T-helper 17 cell (primary cell): ENCODE data around the gene CCSER1. TPM values are rescaled to one million over a fixed set of nuclear protein-coding genes. Genes with fewer than 3 reads are reported as not detected.
"Not testable (repeated sequence)": the region's sequence is repeated elsewhere in the genome, so short reads cannot be mapped to it uniquely, and the experiment has no call there.

Experiments
- ATAC-seq: fragments of 150-1000 bp; cut with Tn5 transposase; 2 replicates; pipeline ENCODE4 v1.10.0; 2021; ENCODE audit warnings: mild to moderate bottlenecking, moderate library complexity
- DNase-seq, 3 donors: peaks; one replicate each; pipeline versions ENCODE4 v3.0.0 to v3.0.0-alpha.2; 2020 to 2021
- H3K9me3 ChIP-seq: one replicate; pipeline ENCODE4 v1.7.0; 2013; ENCODE audit warnings: low read length, mild to moderate bottlenecking; ENCODE audit not compliant: control insufficient read depth, poor library complexity, severe bottlenecking
- H3K27ac Mint-ChIP-seq: one replicate; pipeline ENCODE4 v1.8.0; 2022; ENCODE audit warnings: mild to moderate bottlenecking, moderate library complexity, mixed read lengths
- H3K27me3 Mint-ChIP-seq: one replicate; pipeline ENCODE4 v1.8.0; 2022; ENCODE audit warnings: mixed read lengths
- H3K36me3 Mint-ChIP-seq: one replicate; pipeline ENCODE4 v1.8.0; 2022; ENCODE audit warnings: low read depth, mixed read lengths
- H3K4me1 Mint-ChIP-seq: one replicate; pipeline ENCODE4 v1.8.0; 2022; ENCODE audit warnings: mild to moderate bottlenecking, mixed read lengths
- H3K4me3 Mint-ChIP-seq: one replicate; pipeline ENCODE4 v1.8.0; 2022; ENCODE audit warnings: mild to moderate bottlenecking, moderate library complexity, mixed read lengths
- total RNA-seq, 4 donors: library from RNA in 2 of 4; stranded (reverse) in 2 of 4; gene quantifications; one replicate each; pipeline ENCODE4 v1.2.3 and lab custom pipeline; 2022 to 2026

Gene CCSER1
- total RNA-seq, 2 donors from 2014 or later: 1.7 to 3.0 TPM

GRCh38 chr4:90293320-90293719, 166.1 kb downstream of the CCSER1 start:
- no peak for ATAC-seq
- H3K9me3 ChIP-seq: no peaks in the 10 kb centered on the region
- no peak for DNase-seq
- no peaks in the 10 kb centered on the region for H3K4me1 Mint-ChIP-seq
- H3K4me3 Mint-ChIP-seq: no peak overlapping the region
- H3K36me3 Mint-ChIP-seq: no peaks in the 10 kb centered on the region
- peaks cover 4% of the 10 kb centered on the region for H3K27me3 Mint-ChIP-seq
- H3K27ac Mint-ChIP-seq: no peak overlapping the region

- no peaks in the 10 kb centered on the region for H3K9me3 ChIP-seq
- no peak overlapping the region for H3K4me3 Mint-ChIP-seq
- no peak for DNase-seq
- no peak for ATAC-seq
- H3K4me1 Mint-ChIP-seq: no peaks in the 10 kb centered on the region
- no peak overlapping the region for H3K27ac Mint-ChIP-seq
- no peaks in the 10 kb centered on the region for H3K27me3 Mint-ChIP-seq
- no peaks in the 10 kb centered on the region for H3K36me3 Mint-ChIP-seq
Measured at GRCh38 chr4:90299373-90299772, 172.2 kb downstream of the CCSER1 start.

- no peak for ATAC-seq
- no peak overlapping the region for H3K4me3 Mint-ChIP-seq
- H3K27me3 Mint-ChIP-seq: no peaks in the 10 kb centered on the region
- no peaks in the 10 kb centered on the region for H3K9me3 ChIP-seq
- H3K36me3 Mint-ChIP-seq: no peaks in the 10 kb centered on the region
- DNase-seq: no peak
- H3K27ac Mint-ChIP-seq: no peak overlapping the region
- H3K4me1 Mint-ChIP-seq: no peaks in the 10 kb centered on the region
Measured at GRCh38 chr4:90306810-90307209, 179.6 kb downstream of the CCSER1 start.

GRCh38 chr4:90317140-90317539, 189.9 kb downstream of the CCSER1 start:
- not testable (repeated sequence) for ATAC-seq, H3K9me3 ChIP-seq, H3K36me3 Mint-ChIP-seq, H3K27me3 Mint-ChIP-seq, DNase-seq, H3K27ac Mint-ChIP-seq, H3K4me3 Mint-ChIP-seq, H3K4me1 Mint-ChIP-seq

- ATAC-seq: no peak
- Mint-ChIP-seq H3K27ac (no peak overlapping the region), H3K4me1 (no peaks in the 10 kb centered on the region), H3K27me3 (no peaks in the 10 kb centered on the region), H3K36me3 (no peaks in the 10 kb centered on the region), H3K4me3 (no peak overlapping the region)
- H3K9me3 ChIP-seq: no peaks in the 10 kb centered on the region
- no peak for DNase-seq
Measured at GRCh38 chr4:90317785-90318184, 190.6 kb downstream of the CCSER1 start.

- H3K4me1 Mint-ChIP-seq: no peaks in the 10 kb centered on the region
- ATAC-seq (no peak), DNase-seq (no peak)
- no peak overlapping the region for H3K27ac Mint-ChIP-seq
- no peak overlapping the region for H3K4me3 Mint-ChIP-seq
- no peaks in the 10 kb centered on the region for H3K9me3 ChIP-seq
- H3K36me3 Mint-ChIP-seq: no peaks in the 10 kb centered on the region
- no peaks in the 10 kb centered on the region for H3K27me3 Mint-ChIP-seq
Measured at GRCh38 chr4:90318193-90318592, 191.0 kb downstream of the CCSER1 start.

GRCh38 chr4:90328558-90328957, 201.4 kb downstream of the CCSER1 start:
- H3K27me3 Mint-ChIP-seq: no peaks in the 10 kb centered on the region
- no peaks in the 10 kb centered on the region for H3K4me1 Mint-ChIP-seq
- H3K4me3 Mint-ChIP-seq: no peak overlapping the region
- no peak overlapping the region for H3K27ac Mint-ChIP-seq
- H3K36me3 Mint-ChIP-seq: no peaks in the 10 kb centered on the region
- no peaks in the 10 kb centered on the region for H3K9me3 ChIP-seq
- ATAC-seq: no peak
- no peak for DNase-seq

GRCh38 chr4:90330546-90330945, 203.4 kb downstream of the CCSER1 start:
- Mint-ChIP-seq H3K36me3 (peaks cover 2% of the 10 kb centered on the region), H3K27me3 (no peaks in the 10 kb centered on the region), H3K4me3 (no peak overlapping the region), H3K27ac (no peak overlapping the region), H3K4me1 (no peaks in the 10 kb centered on the region)
- ATAC-seq (no peak), DNase-seq (no peak)
- no peaks in the 10 kb centered on the region for H3K9me3 ChIP-seq

GRCh38 chr4:90345549-90346215, 218.5 kb downstream of the CCSER1 start:
- Mint-ChIP-seq H3K4me3 (no peak overlapping the region), H3K27ac (no peak overlapping the region), H3K36me3 (no peaks in the 10 kb centered on the region), H3K27me3 (no peaks in the 10 kb centered on the region), H3K4me1 (no peaks in the 10 kb centered on the region)
- DNase-seq (no peak), ATAC-seq (no peak)
- H3K9me3 ChIP-seq: no peaks in the 10 kb centered on the region

- Mint-ChIP-seq H3K4me3 (no peak overlapping the region), H3K36me3 (no peaks in the 10 kb centered on the region), H3K27me3 (no peaks in the 10 kb centered on the region), H3K4me1 (no peaks in the 10 kb centered on the region), H3K27ac (no peak overlapping the region)
- H3K9me3 ChIP-seq: no peaks in the 10 kb centered on the region
- ATAC-seq (no peak), DNase-seq (no peak)
Measured at GRCh38 chr4:90349636-90350035, 222.4 kb downstream of the CCSER1 start.

GRCh38 chr4:90357117-90357710, 230.0 kb downstream of the CCSER1 start:
- H3K27ac Mint-ChIP-seq: no peak overlapping the region
- H3K36me3 Mint-ChIP-seq: no peaks in the 10 kb centered on the region
- no peak overlapping the region for H3K4me3 Mint-ChIP-seq
- ATAC-seq (no peak), DNase-seq (no peak)
- no peaks in the 10 kb centered on the region for H3K4me1 Mint-ChIP-seq
- no peaks in the 10 kb centered on the region for H3K9me3 ChIP-seq
- no peaks in the 10 kb centered on the region for H3K27me3 Mint-ChIP-seq

- no peak overlapping the region for H3K27ac Mint-ChIP-seq
- H3K4me1 Mint-ChIP-seq: no peaks in the 10 kb centered on the region
- H3K27me3 Mint-ChIP-seq: no peaks in the 10 kb centered on the region
- no peak for DNase-seq
- H3K36me3 Mint-ChIP-seq: no peaks in the 10 kb centered on the region
- no peaks in the 10 kb centered on the region for H3K9me3 ChIP-seq
- no peak for ATAC-seq
- no peak overlapping the region for H3K4me3 Mint-ChIP-seq
Measured at GRCh38 chr4:90375081-90375480, 247.9 kb downstream of the CCSER1 start.

- H3K27me3 Mint-ChIP-seq: no peaks in the 10 kb centered on the region
- H3K4me1 Mint-ChIP-seq: no peaks in the 10 kb centered on the region
- DNase-seq (no peak), ATAC-seq (no peak)
- H3K27ac Mint-ChIP-seq: no peak overlapping the region
- H3K36me3 Mint-ChIP-seq: no peaks in the 10 kb centered on the region
- H3K9me3 ChIP-seq: no peaks in the 10 kb centered on the region
- H3K4me3 Mint-ChIP-seq: no peak overlapping the region
Measured at GRCh38 chr4:90393215-90393614, 266.0 kb downstream of the CCSER1 start.

GRCh38 chr4:90403781-90404180, 276.6 kb downstream of the CCSER1 start:
- ATAC-seq: no peak
- H3K36me3 Mint-ChIP-seq: no peaks in the 10 kb centered on the region
- DNase-seq: no peak
- H3K9me3 ChIP-seq: no peaks in the 10 kb centered on the region
- H3K4me1 Mint-ChIP-seq: no peaks in the 10 kb centered on the region
- H3K4me3 Mint-ChIP-seq: no peak overlapping the region
- H3K27me3 Mint-ChIP-seq: no peaks in the 10 kb centered on the region
- no peak overlapping the region for H3K27ac Mint-ChIP-seq
